Measurements from ENCODE around the gene MAT2A.

The MAT2A gene

GRCh38 chr2:85523062-85523902 lies 15.7 kb upstream of the MAT2A start:
- DNase-seq, result no peak
- Histone ChIP-seq H3K27me3 (replicated peaks) (no peaks in the 10 kb centered on the region), H3K36me3 (replicated peaks) (no peaks in the 10 kb centered on the region), H3K4me3 (ENCODE audit: low read depth, low read length) (no peak overlapping the region), H3K27ac (no peak overlapping the region)
- no peak for TF ChIP-seq CTCF (IDR thresholded peaks at IDR 0.05; ENCODE audit: low read depth, low read length, missing control alignments)
- in situ Hi-C loops (cut with HindIII; ENCODE audit: low pct_ligation_motif_present, low sequenced_read_pairs), result no loop called here

- no peak overlapping the region for H3K27ac ChIP-seq
Observed at GRCh38 chr2:85523903-85524335, 15.0 kb upstream of the MAT2A start.

DNA sequence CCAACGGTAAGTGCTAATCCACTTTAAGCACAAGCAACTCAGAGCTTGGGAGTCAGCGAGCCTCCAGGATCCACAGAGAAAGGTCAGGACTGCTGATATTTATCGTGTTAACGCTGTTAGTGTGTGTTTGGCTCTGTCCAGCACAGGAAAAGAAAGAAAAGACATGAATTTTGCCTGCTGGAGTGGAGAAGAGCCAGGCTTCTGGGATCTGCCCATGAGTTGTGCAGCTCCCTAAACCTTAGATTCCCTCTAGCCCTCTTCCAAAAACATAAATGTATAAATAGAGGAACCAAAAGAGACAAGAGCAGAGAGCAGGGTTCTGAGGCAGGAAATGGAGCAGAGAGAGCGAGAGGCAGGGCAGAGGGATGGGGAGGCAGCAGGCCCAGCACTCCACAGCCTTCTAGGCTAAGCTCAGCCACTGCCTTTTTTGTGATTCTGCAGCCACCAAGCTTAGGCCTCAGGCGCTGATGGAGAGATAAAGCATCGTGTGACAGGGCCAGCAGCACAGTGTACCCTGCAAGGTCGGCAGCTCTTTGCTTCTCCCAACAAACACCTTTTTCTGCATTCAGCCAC lies 14.5 kb upstream of the MAT2A start:
- in situ Hi-C loops (cut with HindIII; ENCODE audit: low pct_ligation_motif_present, low sequenced_read_pairs), result no loop called here
- no peak overlapping the region for H3K4me3 ChIP-seq (ENCODE audit: low read depth, low read length)
- peak; percentile 7 for DNase-seq
- H3K27ac ChIP-seq, result no peak overlapping the region
- H3K36me3 ChIP-seq (replicated peaks), result no peaks in the 10 kb centered on the region
- TF ChIP-seq CTCF (IDR thresholded peaks at IDR 0.05; ENCODE audit: low read depth, low read length, missing control alignments), result no peak
- H3K27me3 ChIP-seq (replicated peaks), result no peaks in the 10 kb centered on the region

More at GRCh38 chr2:85523903-85524335, 15.0 kb upstream of the MAT2A start:
- no peak for DNase-seq
- in situ Hi-C loops (cut with HindIII; ENCODE audit: low pct_ligation_motif_present, low sequenced_read_pairs), result no loop called here
- TF ChIP-seq CTCF (IDR thresholded peaks at IDR 0.05; ENCODE audit: low read depth, low read length, missing control alignments), result no peak
- H3K4me3 ChIP-seq (ENCODE audit: low read depth, low read length), result no peak overlapping the region
- no peaks in the 10 kb centered on the region for H3K36me3 ChIP-seq (replicated peaks)
- H3K27me3 ChIP-seq (replicated peaks), result no peaks in the 10 kb centered on the region

- no peak for DNase-seq
- Histone ChIP-seq H3K27ac (no peak overlapping the region), H3K4me3 (ENCODE audit: low read depth, low read length) (no peak overlapping the region), H3K36me3 (replicated peaks) (no peaks in the 10 kb centered on the region), H3K27me3 (replicated peaks) (no peaks in the 10 kb centered on the region)
- no peak for TF ChIP-seq CTCF (IDR thresholded peaks at IDR 0.05; ENCODE audit: low read depth, low read length, missing control alignments)
- in situ Hi-C loops (cut with HindIII; ENCODE audit: low pct_ligation_motif_present, low sequenced_read_pairs), result no loop called here
Observed at GRCh38 chr2:85525029-85525428, 13.9 kb upstream of the MAT2A start.

- Histone ChIP-seq H3K27ac (no peak overlapping the region), H3K4me3 (ENCODE audit: low read depth, low read length) (no peak overlapping the region), H3K27me3 (replicated peaks) (no peaks in the 10 kb centered on the region), H3K36me3 (replicated peaks) (no peaks in the 10 kb centered on the region)
- in situ Hi-C loops (cut with HindIII; ENCODE audit: low pct_ligation_motif_present, low sequenced_read_pairs), result no loop called here
- DNase-seq, result no peak
- no peak for TF ChIP-seq CTCF (IDR thresholded peaks at IDR 0.05; ENCODE audit: low read depth, low read length, missing control alignments)
Observed at GRCh38 chr2:85525567-85525966, 13.4 kb upstream of the MAT2A start.

Measured in brain microvascular endothelial cell (primary cell).